GM12874 (cell line): ENCODE data around the gene TMC2.

ENCODE experiments used
- CTCF ChIP-seq: IDR thresholded peaks from 2 replicates; pipeline ENCODE4 v1.5.1; 2011; ENCODE audit warnings: low read depth, mild to moderate bottlenecking, control low read depth, low read length, moderate library complexity; ENCODE audit not compliant: insufficient read depth

Gene TMC2

DNA sequence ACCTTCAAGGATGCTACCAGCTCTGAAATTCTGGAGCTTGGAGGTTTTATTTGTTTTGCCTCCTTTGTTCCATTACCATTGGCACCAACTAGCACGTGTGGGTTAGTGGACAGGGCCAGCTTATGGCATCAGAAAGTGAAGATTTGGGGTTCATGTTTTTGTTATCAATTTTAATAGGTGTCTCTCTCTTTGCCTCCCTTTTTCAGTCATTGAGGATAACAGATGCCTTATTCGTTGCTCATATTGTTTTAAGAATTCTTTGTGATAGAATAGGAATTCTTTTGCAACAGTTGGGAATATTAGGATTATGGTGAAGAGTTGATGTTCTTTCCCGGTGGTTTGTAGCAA, 22.9 kb downstream of the TMC2 start:
- TF ChIP-seq CTCF = no peak

DNA sequence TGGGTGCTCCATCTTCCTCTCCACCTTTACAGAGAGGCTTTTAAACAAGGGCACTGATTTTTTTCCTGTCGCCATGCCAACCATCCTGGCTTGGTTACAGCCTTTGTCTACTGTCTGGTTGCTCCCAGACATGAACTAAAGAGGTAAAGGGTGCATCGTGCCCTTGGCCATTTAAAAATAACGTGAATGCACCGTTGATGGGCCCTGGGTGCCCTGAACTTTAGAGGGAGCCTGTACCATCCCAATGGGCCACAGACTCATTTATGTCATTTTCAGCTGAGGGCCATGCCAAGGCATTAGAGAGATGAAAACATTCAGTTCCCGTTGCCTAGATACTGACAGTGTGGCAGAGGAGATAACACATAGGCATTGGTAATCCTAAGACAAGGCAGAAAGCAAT, 23.3 kb downstream of the TMC2 start:
- TF ChIP-seq CTCF = no peak

- no peak for TF ChIP-seq CTCF
Measured at GRCh38 chr20:2563116-2563515, 26.7 kb downstream of the TMC2 start.

- no peak for TF ChIP-seq CTCF
Measured at GRCh38 chr20:2564406-2564805, 28.0 kb downstream of the TMC2 start.

DNA sequence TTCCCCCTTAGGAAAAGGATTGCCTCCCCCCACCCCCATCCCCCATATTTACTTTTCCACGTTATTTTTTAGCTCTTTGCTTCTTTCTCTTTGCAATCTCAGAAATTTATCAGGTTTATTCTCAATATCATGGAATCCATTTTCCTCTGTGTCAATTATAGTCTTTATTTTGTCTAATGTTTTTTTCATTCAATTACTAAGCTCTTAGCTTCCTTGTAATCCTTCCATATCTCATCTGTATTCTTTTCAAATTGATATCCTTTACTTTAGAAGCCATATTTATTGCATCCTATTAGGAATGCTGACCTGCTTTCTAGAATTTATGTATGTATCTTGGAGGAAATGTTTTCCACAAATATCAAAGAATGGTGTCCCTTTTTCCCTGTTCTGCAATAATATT, 39.3 kb downstream of the TMC2 start:
- TF ChIP-seq CTCF = no peak

- TF ChIP-seq CTCF = no peak
Measured at GRCh38 chr20:2576317-2576727, 39.9 kb downstream of the TMC2 start.

GRCh38 chr20:2578475-2579192, 42.3 kb downstream of the TMC2 start:
- TF ChIP-seq CTCF = no peak
